Neural cell (in vitro differentiated cells): ENCODE results near the gene C16orf74.

Source experiments
- EZH2 ChIP-seq: fragments of 200-600, 300-800 bp; shearing (Covaris generic), sonication (generic); IDR thresholded peaks from 2 replicates; pipeline ENCODE4 v1.6.1; 2014; ENCODE audit warnings: antibody characterized with exemption, low read length, borderline replicate concordance, mild to moderate bottlenecking; ENCODE audit not compliant: insufficient read depth, poor library complexity, severe bottlenecking
- MXI1 ChIP-seq: fragments of 450-650 bp; conservative IDR thresholded peaks from 2 replicates; pipeline ENCODE4 v1.6.1; 2014; ENCODE audit warnings: antibody characterized with exemption, mild to moderate bottlenecking; ENCODE audit not compliant: poor library complexity, severe bottlenecking
- POLR2AphosphoS5 ChIP-seq: IDR thresholded peaks from 2 replicates; pipeline ENCODE4 v1.6.1; 2012
- TAF1 ChIP-seq: IDR thresholded peaks from 2 replicates; pipeline ENCODE4 v1.6.1; 2012; ENCODE audit warnings: low read depth
- TF ChIP-seq, protein P1 (sequence below): fragments of 450-650 bp; IDR thresholded peaks from 2 replicates; pipeline ENCODE4 v1.5.1; 2014; ENCODE audit warnings: antibody characterized with exemption, mild to moderate bottlenecking, moderate library complexity; ENCODE audit not compliant: poor library complexity, severe bottlenecking

- TF ChIP-seq, protein P1, sequence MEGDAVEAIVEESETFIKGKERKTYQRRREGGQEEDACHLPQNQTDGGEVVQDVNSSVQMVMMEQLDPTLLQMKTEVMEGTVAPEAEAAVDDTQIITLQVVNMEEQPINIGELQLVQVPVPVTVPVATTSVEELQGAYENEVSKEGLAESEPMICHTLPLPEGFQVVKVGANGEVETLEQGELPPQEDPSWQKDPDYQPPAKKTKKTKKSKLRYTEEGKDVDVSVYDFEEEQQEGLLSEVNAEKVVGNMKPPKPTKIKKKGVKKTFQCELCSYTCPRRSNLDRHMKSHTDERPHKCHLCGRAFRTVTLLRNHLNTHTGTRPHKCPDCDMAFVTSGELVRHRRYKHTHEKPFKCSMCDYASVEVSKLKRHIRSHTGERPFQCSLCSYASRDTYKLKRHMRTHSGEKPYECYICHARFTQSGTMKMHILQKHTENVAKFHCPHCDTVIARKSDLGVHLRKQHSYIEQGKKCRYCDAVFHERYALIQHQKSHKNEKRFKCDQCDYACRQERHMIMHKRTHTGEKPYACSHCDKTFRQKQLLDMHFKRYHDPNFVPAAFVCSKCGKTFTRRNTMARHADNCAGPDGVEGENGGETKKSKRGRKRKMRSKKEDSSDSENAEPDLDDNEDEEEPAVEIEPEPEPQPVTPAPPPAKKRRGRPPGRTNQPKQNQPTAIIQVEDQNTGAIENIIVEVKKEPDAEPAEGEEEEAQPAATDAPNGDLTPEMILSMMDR = no peak
- TF ChIP-seq POLR2AphosphoS5 = no peak
- no peak for TF ChIP-seq TAF1
- no peak for TF ChIP-seq MXI1
- TF ChIP-seq EZH2 = no peak
These were observed 11.0 kb upstream of the C16orf74 start for GRCh38 chr16:85761861-85762260.
